Endodermal cell (in vitro differentiated cells): ENCODE data around the gene CITED2. TPM values are rescaled to one million over a fixed set of nuclear protein-coding genes. Genes with fewer than 3 reads are reported as not detected.

Experiments
- DNase-seq: peaks from one replicate; pipeline ENCODE4 v3.0.0-alpha.2; 2017
- H3K27ac ChIP-seq: 2 replicates; pipeline ENCODE4 v1.5.1; 2013; ENCODE audit warnings: mild to moderate bottlenecking, low read depth, low read length, moderate library complexity
- H3K27me3 ChIP-seq: 2 replicates; pipeline ENCODE4 v1.6.1; 2013; ENCODE audit warnings: mild to moderate bottlenecking, low read length, moderate library complexity; ENCODE audit not compliant: insufficient read depth, control insufficient read depth, poor library complexity, severe bottlenecking
- H3K36me3 ChIP-seq: 2 replicates; pipeline ENCODE4 v1.7.0; 2013; ENCODE audit warnings: mild to moderate bottlenecking, low read length, moderate library complexity; ENCODE audit not compliant: control insufficient read depth, insufficient read depth
- H3K4me1 ChIP-seq: one replicate; pipeline ENCODE4 v1.7.0; 2013; ENCODE audit warnings: low read length; ENCODE audit not compliant: control insufficient read depth, insufficient read depth
- H3K4me3 ChIP-seq: 2 replicates; pipeline ENCODE4 v1.5.1; 2013; ENCODE audit warnings: mild to moderate bottlenecking, low read length, moderate library complexity
- H3K9ac ChIP-seq: 2 replicates; pipeline ENCODE4 v1.6.1; 2013; ENCODE audit warnings: mild to moderate bottlenecking, low read length, moderate library complexity; ENCODE audit not compliant: poor library complexity, severe bottlenecking; ENCODE audit errors: extremely low read depth
- H3K9me3 ChIP-seq: 2 replicates; pipeline ENCODE4 v1.6.1; 2013; ENCODE audit warnings: mild to moderate bottlenecking, low read length, moderate library complexity; ENCODE audit not compliant: control insufficient read depth
- H3K27ac Mint-ChIP-seq: 2 replicates; pipeline ENCODE4 v1.8.0; 2020; ENCODE audit warnings: mixed read lengths
- H3K27me3 Mint-ChIP-seq: 2 replicates; pipeline ENCODE4 v1.8.0; 2021; ENCODE audit warnings: mild to moderate bottlenecking, mixed read lengths; ENCODE audit not compliant: insufficient read depth
- H3K36me3 Mint-ChIP-seq: 2 replicates; pipeline ENCODE4 v1.8.0; 2020; ENCODE audit warnings: low read depth, mixed read lengths
- H3K4me1 Mint-ChIP-seq: 2 replicates; pipeline ENCODE4 v1.8.0; 2020; ENCODE audit warnings: mixed read lengths
- H3K4me3 Mint-ChIP-seq: 2 replicates; pipeline ENCODE4 v1.8.0; 2020; ENCODE audit warnings: mild to moderate bottlenecking, moderate library complexity, mixed read lengths
- H3K9me3 Mint-ChIP-seq: 2 replicates; pipeline ENCODE4 v1.8.0; 2020; ENCODE audit warnings: mild to moderate bottlenecking, mixed read lengths
- WGBS, 2 experiments: methylation state at CpG; one replicate each; pipeline versions ENCODE4 v1.1.5 to v1.1.7; 2013; ENCODE audit warnings: missing lambda C conversion rate in 2 of 2, mixed read lengths in 1 of 2; ENCODE audit not compliant: insufficient coverage in 1 of 2, insufficient read length in 1 of 2; 5-methylcytosine and 5-hydroxymethylcytosine counted together
- total RNA-seq, 2 donors: library from RNA; stranded (reverse); fragmentation: NEBNext Ultra II Directional in 1 of 2; extraction: Animal tissue kit (Norgen Biotek cat#: 25700) in 1 of 2; gene quantifications; 2 replicates in 1 of 2; 3 replicates in 1 of 2; pipeline ENCODE4 v1.2.1, GENCODE V29; 2021
- TF ChIP-seq, protein P1 (sequence below): fragments of 200-600 bp; sonication (generic); conservative IDR thresholded peaks from 2 replicates; pipeline ENCODE4 v1.5.0; 2021; ENCODE audit warnings: antibody characterized with exemption, mild to moderate bottlenecking

CITED2 gene
- total RNA-seq, 2 donors from 2014 or later = 80.2 to 118 TPM

DNA sequence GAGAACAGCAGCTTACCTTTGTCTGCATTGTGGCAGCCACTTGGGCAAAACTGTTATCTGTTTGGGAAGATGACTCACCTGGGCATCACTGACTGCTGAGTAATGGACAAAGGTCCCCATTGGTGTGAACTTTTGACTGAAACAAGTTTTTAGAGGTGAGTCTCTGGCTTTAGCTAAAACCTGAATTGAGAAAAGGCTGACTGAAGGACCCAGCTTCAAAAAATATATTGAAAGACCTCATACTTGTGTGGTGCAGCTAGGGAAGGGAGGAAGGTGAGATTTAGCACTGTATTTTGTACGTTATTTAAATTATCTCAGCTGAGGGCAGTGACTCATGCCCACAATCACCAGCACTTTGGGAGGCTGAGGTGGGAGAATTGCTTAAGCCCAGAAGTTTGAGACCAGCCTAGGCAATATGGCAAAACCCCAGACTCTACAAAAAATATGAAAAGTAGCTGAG is 4.5 kb upstream of the CITED2 start:
- Histone ChIP-seq H3K9ac (no peak overlapping the region), H3K9me3 (no peaks in the 10 kb centered on the region), H3K36me3 (no peaks in the 10 kb centered on the region), H3K4me1 (peaks cover 16% of the 10 kb centered on the region), H3K27ac (no peak overlapping the region), H3K4me3 (no peak overlapping the region), H3K27me3 (no peaks in the 10 kb centered on the region)
- Mint-ChIP-seq H3K36me3 (peaks cover 4% of the 10 kb centered on the region), H3K4me1 (peaks cover 26% of the 10 kb centered on the region), H3K27ac (no peak overlapping the region), H3K4me3 (no peak overlapping the region), H3K27me3 (peaks cover 7% of the 10 kb centered on the region), H3K9me3 (no peaks in the 10 kb centered on the region)
- DNase-seq = no peak
- WGBS, 2 experiments = 88% methylated on average over 1 of the region's 1 CpG; no CpG with 5 or more reads in 1 of the 2 experiments
- TF ChIP-seq, protein P1, sequence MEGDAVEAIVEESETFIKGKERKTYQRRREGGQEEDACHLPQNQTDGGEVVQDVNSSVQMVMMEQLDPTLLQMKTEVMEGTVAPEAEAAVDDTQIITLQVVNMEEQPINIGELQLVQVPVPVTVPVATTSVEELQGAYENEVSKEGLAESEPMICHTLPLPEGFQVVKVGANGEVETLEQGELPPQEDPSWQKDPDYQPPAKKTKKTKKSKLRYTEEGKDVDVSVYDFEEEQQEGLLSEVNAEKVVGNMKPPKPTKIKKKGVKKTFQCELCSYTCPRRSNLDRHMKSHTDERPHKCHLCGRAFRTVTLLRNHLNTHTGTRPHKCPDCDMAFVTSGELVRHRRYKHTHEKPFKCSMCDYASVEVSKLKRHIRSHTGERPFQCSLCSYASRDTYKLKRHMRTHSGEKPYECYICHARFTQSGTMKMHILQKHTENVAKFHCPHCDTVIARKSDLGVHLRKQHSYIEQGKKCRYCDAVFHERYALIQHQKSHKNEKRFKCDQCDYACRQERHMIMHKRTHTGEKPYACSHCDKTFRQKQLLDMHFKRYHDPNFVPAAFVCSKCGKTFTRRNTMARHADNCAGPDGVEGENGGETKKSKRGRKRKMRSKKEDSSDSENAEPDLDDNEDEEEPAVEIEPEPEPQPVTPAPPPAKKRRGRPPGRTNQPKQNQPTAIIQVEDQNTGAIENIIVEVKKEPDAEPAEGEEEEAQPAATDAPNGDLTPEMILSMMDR = no peak

DNA sequence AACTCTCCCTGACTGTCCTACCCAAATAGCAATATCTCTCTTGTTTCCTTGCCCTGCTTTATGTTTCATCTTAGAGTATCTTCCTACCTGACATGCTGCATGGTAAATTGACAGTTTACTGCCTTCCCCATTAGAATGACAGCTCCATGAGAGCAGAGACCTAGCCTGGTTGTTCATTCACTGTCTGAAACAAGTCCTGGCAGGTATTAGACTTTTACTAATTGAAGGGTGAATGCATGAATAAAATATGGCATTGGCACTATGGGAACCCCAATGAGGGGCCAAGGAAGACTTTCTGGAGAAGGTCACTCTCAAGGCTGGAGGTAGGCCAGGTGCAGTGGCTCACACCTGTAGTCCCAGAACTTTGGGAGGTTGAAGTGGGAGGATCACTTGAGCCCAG is 3.8 kb upstream of the CITED2 start:
- H3K9ac ChIP-seq = no peak overlapping the region
- H3K27ac ChIP-seq = no peak overlapping the region
- peaks cover 7% of the 10 kb centered on the region for H3K27me3 Mint-ChIP-seq
- TF ChIP-seq, protein P1 = no peak
- peaks cover 16% of the 10 kb centered on the region for H3K4me1 ChIP-seq
- H3K9me3 ChIP-seq = no peaks in the 10 kb centered on the region
- peaks cover 26% of the 10 kb centered on the region for H3K4me1 Mint-ChIP-seq
- no peak overlapping the region for H3K4me3 Mint-ChIP-seq
- peaks cover 4% of the 10 kb centered on the region for H3K36me3 ChIP-seq
- no peaks in the 10 kb centered on the region for H3K9me3 Mint-ChIP-seq
- no peaks in the 10 kb centered on the region for H3K27me3 ChIP-seq
- no peak overlapping the region for H3K27ac Mint-ChIP-seq
- H3K36me3 Mint-ChIP-seq = peaks cover 9% of the 10 kb centered on the region
- H3K4me3 ChIP-seq = no peak overlapping the region
- no peak for DNase-seq

DNA sequence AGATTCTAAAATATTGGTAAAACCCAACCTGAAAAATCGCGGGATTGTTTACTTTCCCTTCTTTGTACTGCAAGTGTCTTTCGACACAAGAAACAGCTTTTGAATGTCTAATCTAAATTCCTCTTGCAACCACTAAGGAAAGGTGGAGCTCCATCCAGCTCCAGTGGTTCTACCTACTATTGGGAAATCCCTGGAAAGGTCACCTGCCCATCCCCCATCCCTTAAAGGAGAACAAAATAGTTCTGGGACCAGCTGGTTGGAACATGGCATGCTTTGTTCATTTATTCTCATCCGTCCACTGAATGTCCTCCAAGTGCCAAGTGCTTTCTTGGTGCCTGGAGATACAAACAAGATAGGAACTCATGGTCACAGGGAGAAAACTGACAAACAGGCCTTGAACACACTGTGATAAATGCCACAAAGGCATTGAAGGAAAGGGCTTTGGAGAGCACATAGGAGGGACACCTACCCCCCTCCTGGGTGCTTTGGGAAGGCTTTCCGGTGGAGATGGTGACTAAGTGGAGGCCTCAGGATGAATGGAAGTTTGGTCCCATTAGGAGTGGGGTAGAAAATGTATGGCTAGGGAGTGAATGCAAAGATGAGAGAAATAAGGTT is 2.3 kb upstream of the CITED2 start:
- Mint-ChIP-seq H3K4me3 (peak overlapping the region; percentile 100), H3K36me3 (peaks cover 19% of the 10 kb centered on the region), H3K27ac (no peak overlapping the region), H3K4me1 (peaks cover 29% of the 10 kb centered on the region), H3K27me3 (peaks cover 7% of the 10 kb centered on the region), H3K9me3 (no peaks in the 10 kb centered on the region)
- no peak overlapping the region for H3K9ac ChIP-seq
- H3K4me1 ChIP-seq = peaks cover 16% of the 10 kb centered on the region
- 52 to 75% methylated on average over 2 to 5 of the region's 5 CpGs for WGBS, 2 experiments
- H3K27me3 ChIP-seq = no peaks in the 10 kb centered on the region
- DNase-seq = no peak
- H3K9me3 ChIP-seq = no peaks in the 10 kb centered on the region
- TF ChIP-seq, protein P1 = peak; percentile 37
- H3K4me3 ChIP-seq = peak overlapping the region; percentile 97
- peaks cover 15% of the 10 kb centered on the region for H3K36me3 ChIP-seq
- H3K27ac ChIP-seq = peak overlapping the region; percentile 97
